HG02610 (cell line): ENCODE data around the gene JAKMIP1.

Experiments used
- ATAC-seq: cut with Tn5 transposase; IDR thresholded peaks from one replicate; pipeline ENCODE4 v1.9.1; 2021; ENCODE audit warnings: mild to moderate bottlenecking, moderate library complexity; ENCODE audit not compliant: unreplicated experiment

JAKMIP1 gene

DNA sequence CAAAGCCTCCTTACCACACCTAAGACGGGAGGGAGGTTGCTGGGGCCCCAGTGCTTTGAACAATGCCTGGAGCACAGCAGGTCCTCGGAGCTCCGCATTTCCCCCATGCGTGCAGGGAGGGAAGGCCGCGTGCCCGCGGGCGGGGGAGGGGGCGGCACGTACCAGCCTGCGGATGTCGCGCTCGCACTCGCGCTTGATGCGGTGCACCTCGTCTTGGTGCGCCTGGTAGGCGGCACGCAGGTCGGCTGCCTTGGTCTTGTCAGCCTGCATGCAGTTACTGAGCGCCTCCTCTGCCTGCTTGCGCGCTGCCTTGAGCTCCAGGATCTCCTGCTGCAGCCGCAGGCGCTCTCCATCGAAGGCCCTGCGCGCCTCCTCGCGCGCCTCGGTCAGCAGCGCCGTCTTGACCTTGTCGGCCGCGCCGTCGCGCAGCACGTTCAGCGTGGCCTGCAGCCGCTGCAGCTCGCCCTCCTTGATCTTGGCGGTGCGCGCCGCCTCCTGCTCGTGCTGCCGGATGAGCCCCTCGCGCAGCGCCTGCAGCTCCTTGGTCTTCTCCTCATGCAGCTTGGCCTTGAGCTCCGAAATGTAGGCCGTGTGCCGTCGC, 94.9 kb downstream of the JAKMIP1 start:
- no peak for ATAC-seq

DNA sequence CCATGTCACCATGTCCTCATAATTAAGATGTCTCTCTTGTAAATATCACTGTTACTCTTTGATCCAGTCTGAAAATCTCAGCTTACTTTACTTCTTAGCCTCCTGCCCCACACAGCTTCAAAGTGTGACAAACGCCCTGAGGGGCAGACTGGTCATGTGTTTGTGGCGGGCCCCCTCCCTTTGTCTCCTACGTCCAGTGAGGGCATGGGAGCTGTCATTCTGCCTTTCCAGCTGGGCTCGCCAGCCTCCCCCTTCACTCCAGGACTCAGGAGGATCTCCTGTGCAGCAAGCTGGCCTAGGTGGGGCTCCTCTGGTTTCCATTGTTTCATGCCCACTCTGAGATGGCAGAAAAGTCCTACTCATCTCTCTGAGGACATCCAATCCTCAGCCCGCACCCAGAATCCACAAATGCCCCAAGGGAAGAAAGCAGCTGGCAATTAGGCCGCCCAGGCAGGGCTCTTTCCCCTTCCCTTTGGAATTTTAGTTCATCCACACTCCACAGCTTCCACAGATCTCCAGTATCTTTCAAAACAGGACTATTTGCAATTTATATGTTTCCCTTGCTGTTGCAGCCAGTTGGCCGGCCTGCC, 95.7 kb downstream of the JAKMIP1 start:
- ATAC-seq = no peak

DNA sequence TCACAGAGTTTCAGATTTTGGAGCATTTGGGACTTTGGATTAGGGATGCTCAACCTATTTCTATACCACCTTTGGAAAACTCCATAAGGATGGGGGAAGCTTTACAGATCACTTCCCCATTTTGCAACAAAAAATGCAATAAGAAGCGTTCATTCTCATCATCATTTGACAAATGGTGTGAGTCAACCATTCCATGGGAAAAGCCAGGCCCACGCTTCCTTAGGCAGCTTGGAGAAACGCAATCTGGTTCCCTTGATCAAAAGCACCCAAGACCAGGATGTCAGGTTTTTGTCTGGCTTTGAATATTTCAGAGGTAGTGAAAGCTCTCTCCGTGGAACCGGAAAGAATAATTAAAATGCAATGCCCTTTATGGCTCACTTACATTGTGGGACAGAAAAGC, 102.8 kb downstream of the JAKMIP1 start:
- ATAC-seq = no peak

DNA sequence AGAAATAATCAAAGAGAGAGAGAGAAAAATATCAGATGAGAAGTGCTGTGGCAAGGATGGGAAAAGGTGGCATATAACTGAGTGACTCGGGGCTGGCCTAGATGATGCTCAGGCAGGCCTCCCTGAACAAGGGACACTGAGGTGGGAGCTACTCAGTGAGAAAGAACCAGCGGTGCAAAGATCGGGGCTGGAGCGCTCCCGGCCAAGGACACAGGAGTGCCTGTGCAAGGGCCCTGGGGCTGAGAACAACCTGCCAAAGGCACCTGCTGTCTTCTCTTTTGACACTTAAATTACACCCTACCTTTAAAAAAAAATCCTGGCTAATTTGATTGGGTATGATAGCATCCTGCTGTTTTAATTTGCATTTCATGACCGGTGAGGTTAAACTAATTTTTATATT, 104.5 kb downstream of the JAKMIP1 start:
- no peak for ATAC-seq

DNA sequence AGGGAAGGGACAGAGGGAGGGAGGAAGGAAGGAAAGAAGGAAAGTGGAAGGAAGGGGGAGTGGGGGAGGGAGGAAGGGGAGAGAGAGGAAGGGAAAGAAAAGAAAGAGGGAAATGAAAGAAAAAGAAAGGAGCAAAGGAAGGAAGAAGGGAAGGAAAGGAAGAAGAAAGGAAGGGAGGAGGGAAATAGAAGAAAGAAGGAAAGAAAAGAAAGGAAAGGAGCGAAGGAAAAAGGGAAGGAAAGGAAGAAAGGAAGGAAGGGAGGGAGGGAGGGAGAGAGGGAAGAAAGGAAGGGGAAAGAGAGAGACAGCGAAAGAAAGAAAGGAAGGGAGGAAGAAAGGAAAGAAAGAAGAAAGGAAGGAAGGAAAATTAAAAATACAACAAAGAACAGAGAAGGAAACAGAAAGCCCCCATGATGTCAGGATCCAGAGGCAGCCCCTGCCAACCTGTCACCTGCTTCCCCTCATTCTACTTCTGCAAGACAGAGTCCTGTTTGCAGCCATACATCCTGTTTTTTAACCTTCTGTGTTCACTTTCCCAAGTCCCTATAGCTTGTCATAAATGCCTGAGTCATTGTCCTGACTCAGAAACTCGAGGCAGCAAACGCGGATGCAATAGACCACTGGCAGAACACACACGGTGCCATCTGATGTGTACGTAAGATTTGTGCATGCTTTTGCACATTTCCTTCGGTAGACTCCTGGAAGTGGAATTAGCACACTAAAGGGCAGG, 105.2 kb downstream of the JAKMIP1 start:
- ATAC-seq = no peak

DNA sequence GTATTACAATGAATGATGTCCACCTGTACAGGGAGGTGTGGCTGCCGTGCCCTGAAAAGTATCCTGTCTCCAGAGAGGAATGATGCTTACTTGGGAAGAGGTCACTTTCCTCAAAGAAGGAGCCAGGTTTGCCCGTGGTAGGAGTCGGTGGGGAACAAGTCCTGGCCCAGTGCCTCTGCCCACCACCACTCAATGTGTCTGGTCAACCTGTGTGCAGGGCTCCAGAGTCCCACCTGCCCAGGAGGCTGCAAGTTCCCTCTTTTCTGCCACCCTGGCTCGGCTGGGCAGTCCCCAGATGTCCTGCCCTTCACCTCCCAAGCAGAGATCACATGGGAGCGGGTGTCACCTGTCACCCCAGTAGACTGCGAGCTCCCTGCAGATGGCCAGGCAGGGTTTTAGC, 106.7 kb downstream of the JAKMIP1 start:
- ATAC-seq = no peak

DNA sequence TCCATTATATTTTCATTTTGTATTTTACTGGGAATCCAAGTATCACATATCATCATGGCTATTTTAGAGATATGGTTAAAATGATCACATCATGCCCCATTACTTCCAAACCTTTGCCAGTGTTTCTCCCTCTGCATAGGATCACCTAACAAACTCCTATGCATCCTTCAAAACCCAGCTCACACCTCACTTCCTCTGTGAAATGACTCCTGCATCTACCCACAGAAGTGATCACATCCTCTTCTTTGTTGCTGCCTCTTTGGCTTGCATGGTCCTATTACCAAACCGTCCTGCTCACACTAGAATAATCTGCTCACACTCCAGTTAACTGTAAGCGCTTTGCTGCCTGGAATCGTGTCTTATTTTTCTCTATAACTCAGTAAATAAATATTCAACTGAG, 107.4 kb downstream of the JAKMIP1 start:
- ATAC-seq = no peak

DNA sequence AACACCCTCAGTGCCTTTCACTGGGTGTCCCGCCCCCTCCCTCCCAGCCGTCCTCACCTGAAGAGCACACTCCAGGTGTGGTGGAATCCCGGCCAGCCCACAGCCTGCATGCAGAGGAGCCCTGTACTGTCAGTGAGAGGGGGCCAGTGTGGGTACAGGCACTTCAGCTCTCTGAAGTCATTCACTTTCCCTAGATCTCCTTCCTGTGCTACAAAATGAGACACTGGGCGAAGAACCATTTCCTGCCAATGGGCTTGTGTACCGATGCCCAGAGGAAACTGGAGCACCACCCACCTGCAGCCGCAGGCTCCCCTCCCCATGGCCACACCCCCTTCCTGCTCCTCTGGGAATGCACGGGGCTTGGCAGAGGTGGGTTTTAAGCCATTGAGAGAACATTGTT, 108.2 kb downstream of the JAKMIP1 start:
- ATAC-seq = no peak

DNA sequence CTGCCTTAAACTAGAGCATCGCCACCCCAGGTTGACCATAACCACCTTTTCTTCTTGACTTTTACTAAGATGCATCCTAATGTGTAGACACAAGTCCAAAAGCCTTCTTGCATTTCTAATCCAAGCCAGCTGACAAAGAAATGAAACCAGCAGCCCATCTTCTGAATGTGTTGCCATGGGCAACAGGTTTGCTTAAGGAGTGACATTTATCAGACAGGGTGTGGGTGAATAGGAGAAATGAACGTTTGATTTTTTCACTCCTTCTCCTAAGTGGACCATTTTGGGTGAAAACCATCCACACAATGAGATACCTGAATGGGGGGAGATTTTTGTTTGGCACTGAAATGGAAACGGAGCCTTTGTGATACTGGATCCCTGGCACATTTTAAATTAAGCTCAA, 109.4 kb downstream of the JAKMIP1 start:
- no peak for ATAC-seq

DNA sequence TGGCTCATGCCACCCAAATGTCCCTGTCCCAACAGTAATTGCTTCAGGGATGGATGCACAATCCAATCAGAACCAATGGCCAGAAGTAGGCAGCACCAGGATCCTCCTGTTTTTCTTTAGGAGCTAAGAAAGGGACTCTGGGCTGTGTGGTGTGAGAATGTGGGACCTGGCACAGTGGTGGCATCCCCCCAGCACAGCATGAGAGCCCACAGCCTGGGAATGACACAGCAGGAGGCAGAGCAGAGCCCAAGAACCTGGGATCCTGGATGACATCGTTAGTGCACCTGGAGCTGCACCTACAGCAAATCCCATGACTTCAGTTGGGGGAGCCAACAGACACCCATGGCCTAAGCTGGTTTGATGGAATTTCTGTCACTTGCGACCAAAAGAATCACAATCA, 111.4 kb downstream of the JAKMIP1 start:
- no peak for ATAC-seq

DNA sequence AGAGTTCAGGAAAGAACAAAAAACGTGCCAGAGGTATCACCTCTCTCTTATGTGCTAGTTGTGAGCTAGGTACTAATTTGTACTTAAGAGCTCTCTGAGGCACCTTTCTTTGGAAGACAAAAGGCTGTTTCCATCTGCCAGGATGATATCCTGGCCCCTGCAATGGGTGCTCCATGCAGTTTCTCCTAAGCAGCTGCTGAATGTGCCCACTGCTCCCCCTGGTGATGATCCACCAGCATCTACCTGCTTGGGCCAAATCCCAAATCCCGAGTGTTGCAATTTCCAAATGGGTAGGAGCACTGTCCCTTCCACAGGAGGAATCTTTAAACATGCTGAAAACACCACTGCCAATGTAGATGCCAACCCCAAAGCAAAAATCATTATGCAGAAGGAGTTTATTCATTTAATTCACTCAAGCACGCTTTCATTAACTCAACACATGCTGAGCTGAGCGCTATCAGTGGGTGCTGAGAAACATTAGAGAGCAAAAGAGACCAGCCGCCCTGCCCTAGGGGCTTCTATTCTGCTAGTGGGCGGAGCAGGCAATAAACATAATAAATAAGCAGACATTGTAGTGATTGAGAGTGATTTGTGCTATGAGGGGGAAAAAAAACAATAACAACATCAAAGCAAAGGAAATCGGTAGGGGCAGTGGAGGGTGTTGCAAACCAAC, 112.5 kb downstream of the JAKMIP1 start:
- ATAC-seq = no peak

DNA sequence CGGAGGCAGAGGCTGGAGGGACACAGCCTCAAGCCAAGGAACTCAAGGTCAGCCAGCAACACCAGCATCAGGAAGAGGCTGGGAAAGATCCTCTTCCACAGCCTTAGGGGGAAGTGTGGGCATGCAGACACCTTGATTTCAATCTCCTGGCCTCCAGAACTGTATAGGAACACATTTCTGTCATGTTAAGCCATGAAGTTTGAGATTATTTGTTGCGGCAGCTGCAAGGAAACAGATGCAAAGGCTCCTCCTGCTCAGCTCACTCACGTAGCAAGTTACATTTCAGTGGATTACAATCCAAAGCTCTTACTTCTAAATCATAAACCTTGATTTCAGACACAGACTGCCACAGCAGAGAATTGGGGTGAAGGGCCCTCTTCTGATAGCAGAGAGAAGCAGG, 113.5 kb downstream of the JAKMIP1 start:
- no peak for ATAC-seq

DNA sequence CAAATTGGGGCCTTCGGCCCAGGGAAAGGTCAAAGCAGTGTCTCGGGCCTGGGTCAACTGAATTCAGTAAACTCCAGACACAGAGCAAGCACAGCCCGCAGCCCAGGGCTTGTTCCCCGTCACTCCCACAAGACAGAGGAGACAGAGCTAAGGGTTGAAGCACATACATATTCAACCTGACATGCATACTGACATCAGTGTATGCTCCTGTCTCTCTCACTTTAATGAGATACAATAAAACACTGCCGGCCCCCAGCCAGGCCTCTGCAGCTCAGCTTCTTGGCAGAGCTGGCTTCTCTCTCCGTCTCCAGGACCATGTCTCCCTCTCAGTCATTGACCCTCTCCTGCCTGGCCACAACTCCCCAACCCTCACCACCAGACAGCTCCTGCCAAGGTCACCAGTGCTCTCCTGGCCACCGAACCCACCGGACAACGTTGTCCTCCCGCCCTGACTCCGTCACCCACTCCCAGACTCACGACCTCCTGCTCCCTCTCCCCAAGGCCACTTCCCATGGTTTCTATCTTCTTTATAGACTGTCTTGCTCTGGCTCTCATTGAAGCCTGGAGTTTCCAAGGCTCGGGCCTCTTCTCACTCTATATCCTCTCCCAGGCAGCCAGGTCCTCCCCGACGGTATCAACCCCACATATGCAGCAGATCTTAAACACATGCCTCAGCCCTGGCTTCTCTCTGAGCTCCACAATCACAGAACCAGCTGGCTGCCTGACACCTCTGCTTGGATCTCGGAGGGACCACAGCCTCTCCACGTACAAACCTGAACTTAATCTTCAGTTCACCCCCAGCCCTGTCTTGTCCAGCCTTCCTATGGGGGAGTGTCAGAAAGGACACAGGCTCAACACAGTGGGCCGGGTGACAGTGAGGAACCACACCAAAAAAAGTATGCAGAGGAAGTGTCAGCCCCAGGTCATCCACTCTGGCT, 114.4 kb downstream of the JAKMIP1 start:
- no peak for ATAC-seq

DNA sequence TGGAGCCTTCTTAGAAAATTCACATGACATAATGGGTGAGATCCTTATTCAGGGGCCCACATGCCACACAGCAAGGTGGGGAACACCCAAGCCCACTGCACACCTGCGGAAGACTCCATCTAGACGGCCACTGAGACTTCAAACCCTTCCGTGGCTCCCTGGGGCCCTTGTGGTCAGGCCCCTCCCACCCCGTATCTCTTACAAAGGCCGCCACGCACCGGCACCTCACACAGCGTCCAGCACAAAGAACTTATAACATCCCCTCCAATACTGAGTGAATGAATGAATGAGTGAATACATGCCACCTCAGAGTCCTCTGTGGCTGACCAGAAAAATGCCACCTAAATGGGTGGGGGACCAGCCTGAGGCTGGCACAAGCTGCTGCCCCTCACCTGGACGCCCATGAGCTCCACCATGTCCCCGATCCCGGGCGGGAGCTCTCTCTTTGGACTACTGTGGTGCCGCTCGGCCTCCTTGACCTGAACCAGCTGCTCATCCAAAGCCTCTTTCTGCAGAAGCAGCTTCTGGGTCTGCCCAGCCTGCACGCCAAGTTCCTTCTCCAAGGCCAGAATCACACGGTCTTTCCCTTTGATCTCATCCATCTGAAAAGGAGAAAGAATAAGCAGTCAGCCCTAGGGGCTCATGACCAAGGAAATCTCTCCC, 115.2 kb downstream of the JAKMIP1 start:
- no peak for ATAC-seq

DNA sequence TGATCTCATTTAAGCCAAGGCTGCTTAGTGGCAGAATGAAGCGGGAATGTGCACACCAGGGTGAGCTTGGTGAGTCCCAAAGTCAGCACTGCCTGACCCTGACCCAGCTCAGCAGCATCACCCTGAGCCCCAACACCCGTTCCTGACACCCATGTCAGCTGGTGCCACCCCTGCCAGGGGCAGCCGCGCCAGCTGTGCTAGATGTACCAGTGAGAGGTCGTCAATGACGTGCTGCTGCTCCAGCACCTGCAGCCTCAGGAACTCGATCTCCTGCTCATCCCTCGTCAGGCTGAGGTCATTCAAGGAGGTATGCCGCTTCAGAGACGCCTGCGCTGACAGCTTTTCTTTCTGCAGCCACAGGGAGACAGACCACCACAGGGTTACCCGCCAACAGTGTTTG, 120.4 kb downstream of the JAKMIP1 start:
- ATAC-seq = no peak

DNA sequence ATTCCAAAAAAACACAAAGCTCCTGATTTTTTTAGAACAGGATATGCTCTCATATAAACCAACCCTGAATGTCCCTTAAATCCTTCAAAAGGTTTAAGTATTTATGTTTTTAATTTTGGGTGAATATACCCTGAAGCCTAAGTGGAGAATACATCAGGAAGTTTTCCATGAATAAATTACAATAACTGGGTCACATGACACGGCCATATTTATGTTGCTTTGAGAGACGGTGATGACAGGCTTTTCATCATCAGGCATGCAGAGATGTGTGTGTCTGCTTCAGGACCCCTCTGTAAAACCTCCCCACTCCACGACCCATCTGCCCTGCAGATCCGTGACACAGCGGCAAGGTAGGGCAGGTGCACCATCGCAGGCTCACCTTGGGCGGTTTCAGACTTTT, 121.8 kb downstream of the JAKMIP1 start:
- no peak for ATAC-seq

DNA sequence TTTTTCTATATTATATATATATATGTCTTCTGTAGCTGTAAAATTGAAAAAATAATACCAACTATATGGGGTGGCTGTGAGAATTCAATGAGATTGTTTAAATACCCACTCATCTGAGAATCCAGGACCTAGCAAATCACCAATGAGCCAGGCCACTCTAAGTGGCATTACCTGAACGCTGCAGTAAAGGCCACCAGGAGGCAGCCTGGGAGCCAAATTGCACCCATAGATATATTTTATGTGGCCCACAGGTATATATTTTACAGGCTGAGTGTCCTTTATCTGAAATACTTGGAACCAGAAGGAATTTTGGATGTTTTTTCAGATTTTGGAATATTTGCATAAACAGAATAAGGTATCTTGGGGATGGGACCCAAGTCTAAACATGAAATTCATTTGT, 124.0 kb downstream of the JAKMIP1 start:
- ATAC-seq = no peak

DNA sequence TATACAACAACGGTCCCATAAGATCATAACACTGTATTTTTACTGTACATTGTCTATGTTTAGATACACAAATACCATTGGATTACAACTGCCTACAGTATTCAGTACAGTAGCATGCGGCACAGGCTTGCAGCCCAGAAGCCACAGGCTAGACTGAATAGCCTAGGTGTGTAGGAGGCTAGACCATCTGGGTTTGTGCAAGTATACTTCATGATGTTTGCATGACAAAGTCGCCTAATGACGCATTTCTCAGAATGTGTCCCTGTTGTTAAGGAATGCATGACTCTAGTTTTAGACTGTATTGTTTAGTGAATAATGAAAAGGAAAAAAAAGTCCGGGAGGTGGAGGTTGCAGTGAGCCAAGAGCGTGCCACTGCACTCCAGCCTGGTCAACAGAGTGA, 125.6 kb downstream of the JAKMIP1 start:
- ATAC-seq = no peak

DNA sequence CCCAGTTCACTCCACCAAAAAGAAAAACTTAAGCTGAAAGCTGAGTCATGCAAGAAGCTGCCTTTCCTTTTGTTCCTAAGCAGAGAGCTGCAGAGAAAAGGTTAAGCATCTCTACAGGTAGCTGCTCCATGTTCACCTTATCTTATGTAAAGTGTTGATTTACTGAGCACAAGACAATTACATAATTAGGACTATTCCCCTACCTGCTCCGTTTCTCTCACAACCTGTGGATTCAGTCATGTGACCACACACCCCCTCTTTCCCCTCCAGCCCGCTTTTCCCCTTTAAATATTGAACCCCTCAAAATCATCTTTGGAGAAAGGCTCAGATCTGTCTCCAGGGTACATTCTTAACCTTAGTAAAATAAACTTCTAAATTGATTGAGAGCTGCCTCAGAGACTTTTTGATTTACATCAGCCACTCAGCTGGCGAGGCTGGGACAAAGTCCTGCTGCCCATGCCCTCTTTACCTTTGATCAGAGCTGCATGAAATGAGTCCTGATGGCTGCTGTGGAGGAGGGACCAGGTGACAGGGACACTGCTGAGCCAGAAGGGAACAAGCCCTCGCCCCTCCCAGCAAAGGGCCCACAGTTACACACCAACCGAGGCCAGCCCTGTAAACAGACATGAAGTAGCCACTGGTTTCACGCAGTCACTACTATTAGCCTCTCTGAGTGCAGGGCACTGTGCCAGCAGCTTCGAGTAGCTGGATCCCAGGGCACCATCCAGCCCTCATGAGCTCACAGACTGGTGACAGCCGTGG, 128.2 kb downstream of the JAKMIP1 start:
- no peak for ATAC-seq
